DMS 273 treated with DMSO at 0.1 percent for 48 hours (cell line): ENCODE measurements around the gene LAIR2.
A peak's percentile ranks its signal among the peaks of the same experiment; 100 is the strongest.
"Not testable (repeated sequence)": the region's sequence is repeated elsewhere in the genome, so short reads cannot be mapped to it uniquely, and the experiment has no call there.

ENCODE experiments used
- DNase-seq: peaks from one replicate; lab custom pipeline; 2025; lab: John Stamatoyannopoulos, UW

The LAIR2 gene

DNA sequence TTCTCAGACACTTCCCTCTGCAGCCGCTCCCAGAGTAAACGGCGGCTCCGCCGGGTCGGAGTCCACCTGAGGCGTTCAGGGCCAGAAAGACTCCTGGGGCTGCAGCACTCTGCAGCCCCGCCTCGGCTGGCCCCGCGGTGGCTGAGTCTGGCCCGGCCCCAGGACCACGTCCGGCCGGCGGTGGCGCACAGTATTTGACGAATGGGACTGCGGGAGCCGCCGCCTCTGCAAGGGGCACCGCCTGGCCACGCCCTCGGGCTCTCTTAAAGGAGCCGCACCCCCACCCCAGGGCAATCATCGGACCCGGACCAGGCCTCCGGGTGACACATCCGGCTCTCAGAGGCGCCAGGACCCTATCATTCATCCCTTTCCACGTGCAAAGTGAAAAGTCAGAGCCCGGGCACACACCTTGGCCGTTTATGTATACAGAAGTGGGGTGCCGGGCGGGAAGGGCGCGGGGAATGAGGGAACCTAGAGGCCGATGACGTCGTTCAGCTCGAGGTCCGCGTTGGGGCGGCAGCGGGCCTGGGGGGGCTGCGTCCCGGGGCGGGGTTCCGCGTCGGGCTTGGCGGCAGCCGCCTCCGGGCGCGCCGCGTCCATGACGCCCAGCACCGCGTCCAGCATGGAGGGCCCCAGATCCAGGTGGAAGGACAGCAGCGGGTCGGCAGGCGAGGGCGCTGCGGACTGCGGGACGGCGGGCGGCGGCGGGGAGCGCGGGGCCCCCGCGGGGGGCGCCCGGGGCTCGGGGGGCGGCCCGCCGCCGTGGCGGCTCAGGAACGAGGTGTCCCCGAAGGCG, 37.8 kb upstream of the LAIR2 start:
- DNase-seq, result peak; percentile 49

DNA sequence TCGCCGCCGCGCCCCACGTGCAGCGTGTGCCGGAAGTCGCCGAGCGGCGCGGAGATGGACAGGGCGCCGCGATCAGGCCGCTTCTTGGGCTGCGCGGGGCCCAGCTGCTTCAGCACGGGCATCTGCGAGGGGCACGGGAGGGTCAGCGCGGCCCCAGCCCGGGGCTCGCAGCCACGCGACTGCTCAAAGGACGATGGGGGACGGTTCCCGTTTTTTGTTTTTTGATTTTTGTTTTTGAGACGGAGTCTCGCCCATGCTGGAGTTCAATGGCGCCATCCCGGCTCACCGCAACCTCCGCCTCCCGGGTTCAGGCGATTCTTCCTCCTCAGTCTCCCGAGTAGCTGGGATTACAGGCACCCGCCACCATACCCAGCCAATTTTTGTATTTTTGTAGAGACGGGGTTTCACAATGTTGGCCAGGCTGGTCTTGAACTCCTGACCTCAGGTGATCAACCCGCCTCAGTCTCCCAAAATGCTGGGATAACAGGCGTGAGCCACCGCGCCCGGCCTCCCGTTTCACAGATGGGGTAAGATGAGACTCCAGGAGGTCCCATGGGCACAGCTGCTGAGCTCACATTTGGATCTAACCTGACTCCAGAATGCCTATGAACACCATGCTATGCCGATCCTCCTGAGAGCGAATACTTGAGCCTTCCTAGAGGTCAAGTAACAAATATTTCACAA, 37.1 kb upstream of the LAIR2 start:
- no peak for DNase-seq

DNA sequence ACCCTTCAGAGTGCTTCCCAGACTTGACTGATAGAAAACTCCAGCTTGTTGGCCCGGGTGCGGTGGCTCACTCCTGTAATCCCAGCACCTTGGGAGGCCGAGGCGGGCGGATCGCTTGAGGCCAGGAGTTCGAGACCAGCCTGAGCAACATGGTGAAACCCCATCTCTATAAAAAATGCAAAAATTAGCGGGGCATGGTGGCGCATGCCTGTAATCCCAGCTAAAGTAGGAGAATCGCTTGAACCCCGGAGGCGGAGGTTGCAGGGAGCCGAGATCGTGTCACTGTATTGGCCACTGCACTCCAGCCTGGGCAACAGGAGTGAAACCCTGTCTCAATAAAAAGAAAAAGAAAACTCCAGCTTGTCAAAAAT, 36.5 kb upstream of the LAIR2 start:
- not testable (repeated sequence) for DNase-seq

DNA sequence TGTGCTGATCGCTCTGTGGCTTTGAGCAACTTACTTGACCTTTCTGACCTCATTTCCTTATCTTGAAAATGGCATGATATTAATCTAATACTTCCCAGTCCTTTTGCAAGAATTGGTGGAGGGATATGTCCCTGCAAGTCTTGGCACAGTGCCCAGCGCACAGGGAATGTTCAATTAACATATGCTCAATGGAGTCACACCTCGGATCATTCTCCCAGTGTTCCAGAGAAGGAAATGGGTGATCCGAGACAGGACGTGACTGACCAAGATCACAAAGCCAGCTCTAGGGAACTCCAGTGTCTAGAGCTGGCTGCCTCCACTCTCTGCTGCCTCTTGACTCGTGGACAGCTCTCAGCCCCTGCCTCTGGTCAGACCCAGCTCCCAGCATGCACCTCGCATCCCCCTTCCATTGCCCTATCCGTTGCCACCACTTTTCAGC, 33.1 kb upstream of the LAIR2 start:
- DNase-seq, result no peak

DNA sequence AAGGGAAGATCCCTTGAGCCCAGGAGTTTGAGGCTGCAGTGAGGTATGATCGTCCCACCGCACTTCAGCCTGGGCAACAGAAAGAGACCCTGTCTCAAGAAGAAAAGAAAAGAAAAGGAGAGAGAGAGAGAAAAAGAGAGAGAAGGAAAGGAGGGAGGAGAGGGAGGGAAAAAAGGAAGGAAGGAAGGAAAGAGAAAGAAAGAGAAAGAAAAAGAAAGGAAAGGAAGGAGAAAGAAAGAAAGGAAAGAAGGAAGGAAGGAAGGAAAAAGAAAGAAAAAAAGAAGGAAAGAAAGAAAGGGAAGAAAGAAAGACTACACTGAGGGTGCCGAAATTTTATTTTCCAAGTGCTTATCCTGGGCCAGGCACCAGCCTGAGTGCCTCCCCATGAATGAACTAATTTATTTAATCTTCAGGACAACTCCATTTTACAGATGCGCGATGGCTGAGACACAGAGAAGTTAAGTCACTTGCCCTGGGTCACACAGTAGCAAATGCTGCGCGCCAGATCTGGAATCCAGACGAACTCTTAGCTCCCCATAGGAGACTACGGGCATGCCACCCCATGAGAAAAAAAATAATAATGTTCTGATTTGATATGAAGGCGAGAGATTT, 32.2 kb upstream of the LAIR2 start:
- DNase-seq, result no peak

DNA sequence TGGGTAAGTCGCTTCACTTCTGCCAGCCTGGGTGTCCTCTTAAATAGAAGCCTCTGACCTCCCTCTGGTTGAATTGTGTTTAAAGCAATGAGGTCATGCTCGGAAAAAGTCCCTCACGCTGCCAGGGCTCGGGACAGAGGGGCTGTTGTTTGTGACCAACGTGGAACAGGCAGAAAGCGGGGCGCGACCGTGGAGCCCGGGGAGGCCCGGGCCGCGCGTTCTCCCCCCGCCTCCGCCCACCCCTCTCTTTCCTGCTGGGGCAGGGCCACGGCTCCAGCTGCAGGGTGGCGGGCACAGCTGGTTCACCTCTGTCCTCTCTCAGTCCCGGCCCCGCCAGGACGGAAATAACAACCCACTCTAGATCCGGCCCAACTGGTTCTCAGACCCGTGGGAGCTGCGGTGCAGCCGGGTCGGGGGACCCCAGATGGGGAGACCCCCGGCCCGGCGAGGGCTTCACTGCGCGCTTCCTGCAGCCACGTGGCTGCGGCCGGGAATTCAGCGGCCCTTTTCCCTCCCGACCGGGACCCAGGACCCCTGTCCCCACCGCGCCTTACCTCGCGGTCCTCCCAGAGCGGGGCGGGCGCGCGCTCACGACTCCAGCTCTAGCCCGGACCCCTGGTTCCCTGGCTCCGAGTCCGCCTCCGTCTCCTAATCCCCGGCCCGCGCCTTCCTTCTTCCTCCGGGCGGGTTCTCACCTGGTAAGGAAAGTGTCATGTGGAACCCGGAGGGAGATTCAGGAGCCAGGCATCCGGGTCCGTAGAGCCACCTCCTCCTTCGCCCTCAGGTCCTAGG, 31.4 kb upstream of the LAIR2 start:
- no peak for DNase-seq

DNA sequence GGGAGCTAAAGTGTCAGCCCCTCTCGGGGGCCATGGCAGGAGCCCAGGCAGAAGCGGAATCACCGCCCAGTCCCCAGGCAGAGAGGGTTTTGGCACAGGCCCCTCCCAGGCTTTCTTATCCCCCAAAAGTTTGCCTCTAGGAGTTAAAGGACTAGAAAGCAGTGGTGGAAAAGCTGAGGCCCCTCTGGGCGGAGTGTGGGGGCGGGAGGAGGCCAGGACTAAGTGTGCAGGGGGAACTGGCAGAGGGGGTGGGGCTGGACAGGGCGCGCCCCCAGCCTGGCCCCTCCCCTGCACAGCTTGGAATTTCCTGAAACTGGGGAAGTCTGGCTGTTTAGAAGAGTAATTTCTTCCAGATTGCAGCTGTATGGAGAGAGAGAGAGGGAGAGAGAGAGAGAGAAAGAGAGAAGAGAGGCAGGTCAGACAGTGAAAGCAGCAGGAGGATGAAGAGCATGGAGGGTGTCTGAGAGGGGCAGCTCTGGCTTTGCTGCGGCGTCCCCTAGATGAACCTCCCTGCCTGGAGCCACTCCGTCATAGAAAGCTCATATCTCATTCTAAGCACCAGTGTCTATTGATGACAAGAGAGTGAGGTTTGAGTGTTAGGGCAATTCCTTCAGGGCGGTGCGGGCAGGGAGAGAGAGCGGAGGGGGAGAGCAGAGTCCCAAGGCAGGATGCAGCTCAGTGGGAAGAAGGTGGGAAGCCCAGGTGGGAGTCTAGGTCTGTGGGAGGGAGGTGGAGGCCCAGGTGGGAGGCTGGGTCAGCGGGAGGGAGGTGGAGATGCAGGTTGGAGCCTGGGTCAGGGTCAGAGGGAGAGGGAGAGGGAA, 29.4 kb upstream of the LAIR2 start, which contains the start of gene CDC42EP5:
CDC42EP5 (minus strand) TSS at position 226 of the 821 bp plus-strand sequence. CDS start 7,749 bp downstream, outside the sequence.
- no peak for DNase-seq

DNA sequence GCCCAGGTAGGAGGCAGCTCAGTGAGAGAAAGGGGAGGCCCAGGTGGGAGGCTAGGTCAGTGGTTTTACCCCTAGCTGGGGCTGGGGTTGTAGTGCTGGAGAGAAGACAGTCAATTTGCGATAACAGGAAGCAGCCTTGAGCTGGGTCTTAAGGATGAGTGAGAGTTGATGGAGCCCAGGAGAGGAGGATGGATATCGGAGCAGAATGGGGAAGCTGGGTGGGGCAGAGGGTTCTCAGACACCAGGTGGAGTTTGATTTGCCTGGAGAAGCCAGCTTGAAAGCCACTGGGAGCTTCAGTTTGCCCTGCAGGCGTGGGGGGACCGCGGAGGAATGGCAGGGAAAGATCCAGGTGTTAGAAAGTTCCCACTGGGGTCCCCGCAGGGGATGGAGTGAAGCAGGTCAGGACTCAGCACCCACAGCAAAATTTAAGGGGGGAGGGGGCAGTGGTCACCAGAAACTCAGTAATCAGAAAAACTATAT, 28.7 kb upstream of the LAIR2 start:
- no peak for DNase-seq

DNA sequence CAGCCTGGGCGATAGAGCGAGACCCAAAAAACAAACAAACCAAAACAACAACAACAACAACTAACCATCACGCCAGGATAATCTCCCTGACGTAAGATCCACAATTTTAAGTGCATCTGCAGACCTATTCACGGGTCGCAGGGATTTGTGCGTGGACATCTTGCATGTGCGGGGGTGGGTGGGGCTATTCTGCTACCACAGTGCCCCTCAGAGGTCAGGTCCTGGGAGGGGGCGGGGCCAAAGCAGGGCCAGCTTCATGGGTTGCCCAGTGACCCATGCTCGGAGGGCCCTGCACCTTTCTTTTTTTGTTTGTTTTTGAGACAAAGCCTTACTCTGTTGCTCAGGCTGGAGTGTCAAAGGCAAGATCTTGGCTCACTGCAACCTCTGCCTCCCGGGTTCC, 26.9 kb upstream of the LAIR2 start:
- no peak for DNase-seq

DNA sequence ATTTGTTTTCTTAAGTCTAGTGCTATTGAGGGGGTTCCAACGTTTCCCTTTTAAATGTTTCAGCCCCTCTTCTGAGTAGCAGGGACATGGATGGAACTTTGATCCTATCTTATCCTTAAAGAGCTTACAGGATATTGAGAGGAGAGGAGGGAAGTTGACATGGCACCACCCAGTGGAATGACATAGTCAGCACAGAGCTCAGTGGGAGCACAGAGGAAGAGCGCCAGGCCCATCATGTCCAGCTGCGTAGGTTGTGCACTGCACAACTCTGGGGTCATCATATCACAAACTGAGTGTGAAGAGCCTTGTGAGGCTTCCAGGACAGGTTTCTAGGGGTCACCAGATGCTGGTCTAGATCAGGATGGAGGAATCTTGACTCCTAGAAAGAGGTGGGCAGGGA, 25.0 kb upstream of the LAIR2 start:
- no peak for DNase-seq

DNA sequence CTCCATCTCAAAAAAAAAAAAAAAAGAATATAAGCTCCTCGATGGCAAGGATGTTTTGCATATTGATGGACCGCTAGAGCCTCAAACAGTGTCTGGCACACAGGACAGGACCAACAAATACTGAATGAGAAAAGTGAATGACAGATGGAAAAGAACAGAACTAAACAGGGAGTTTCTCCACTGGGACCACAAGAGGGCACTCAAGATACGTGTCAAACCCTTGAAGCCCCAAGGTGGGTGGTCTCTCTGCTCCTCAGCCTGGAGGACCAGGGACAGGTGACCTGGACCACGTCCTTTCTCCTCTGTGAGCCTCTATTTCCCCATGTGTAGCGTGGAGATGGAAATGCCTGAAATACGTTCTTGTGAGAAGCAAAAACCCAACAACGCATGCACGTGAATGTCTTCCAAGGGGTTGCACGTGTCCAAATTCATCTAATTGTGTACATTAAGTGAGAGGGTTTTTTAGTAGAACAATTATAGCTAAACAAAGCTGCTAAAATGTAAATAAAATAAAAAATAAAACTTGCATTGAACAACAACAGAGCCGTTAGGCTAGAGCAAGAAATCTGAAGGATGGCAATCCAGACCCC, 23.9 kb upstream of the LAIR2 start:
- no peak for DNase-seq

DNA sequence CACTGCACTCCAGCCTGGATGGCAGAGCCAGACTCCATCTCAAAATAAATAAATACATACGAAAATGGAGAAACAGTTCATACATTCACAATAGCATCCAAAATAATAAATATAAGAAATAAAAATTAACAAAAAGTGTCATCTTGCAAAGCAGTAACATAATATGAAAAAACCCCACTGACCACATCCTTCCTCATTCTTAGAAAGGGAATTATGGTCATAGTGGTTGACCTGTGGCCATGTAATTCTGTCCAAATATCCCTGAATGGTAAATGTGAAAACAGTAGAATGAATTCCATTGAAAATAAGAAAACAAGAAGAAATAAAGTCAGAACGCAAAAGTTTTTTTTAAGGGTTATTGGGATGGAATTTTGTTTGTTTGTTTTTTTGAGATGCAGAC, 22.6 kb upstream of the LAIR2 start:
- DNase-seq, result no peak

DNA sequence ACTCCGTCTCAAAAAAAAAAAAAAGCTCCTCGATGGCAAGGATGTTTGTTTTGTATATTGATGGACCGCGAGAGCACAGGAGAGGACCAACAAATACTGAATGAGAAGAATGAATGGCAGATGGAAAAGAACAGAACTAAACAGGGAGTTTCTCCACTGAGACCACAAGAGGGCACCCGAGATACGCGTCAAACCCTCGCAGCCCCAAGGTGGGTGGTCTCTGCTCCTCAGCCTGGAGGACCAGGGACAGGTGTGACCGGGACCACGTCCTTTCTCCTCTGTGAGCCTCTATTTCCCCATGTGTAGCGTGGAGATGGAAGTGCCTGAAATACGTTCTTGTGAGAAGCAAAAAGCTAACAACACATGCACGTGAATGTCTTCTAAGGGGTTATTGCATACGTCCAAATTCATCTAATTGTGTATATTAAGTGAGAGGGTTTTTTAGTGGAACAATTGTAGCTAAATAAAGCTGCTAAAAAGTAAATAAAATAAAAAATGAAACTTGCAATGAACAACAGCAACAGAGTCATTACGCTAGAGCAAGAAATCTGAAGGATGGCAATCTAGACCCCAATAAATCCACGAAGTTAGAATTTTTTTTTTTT, 21.2 kb upstream of the LAIR2 start:
- no peak for DNase-seq

DNA sequence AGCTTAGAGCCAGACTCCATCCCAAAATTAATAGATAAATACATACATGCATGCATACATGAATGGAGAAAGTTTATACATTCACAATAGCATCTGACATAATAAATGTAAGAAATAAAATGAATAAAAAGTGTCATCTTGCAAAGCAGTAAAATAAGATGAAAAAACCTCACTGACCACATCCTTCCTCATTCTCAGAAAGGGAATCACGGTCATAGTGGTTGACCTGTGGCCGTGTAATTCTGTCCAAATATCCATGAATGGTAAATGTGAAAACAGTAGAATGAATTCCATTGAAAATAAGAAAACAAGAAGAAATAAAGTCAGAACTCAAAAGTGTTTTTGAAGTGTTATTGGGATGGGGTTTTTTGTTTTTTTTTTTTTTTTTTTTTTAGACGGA, 19.7 kb upstream of the LAIR2 start:
- no peak for DNase-seq

DNA sequence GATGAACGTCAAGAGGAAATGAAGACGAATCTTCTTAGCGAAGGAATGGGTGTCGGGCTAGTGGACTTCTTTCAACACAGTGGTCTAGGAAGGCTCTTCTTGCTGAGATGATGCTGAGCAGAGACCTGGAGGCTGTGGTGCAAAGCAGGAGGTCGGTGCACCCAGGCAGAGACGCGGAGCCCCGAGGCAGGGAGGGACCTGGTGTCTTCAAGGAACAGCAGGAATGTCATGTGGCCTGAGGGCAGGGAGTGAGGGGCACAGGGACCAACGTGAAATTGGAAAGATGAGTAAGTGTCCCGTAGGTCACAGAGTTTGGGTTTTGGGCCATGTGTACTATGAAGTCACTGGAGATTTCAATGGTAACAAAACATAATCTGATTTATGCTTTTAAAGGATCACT, 18.2 kb upstream of the LAIR2 start:
- DNase-seq, result no peak

DNA sequence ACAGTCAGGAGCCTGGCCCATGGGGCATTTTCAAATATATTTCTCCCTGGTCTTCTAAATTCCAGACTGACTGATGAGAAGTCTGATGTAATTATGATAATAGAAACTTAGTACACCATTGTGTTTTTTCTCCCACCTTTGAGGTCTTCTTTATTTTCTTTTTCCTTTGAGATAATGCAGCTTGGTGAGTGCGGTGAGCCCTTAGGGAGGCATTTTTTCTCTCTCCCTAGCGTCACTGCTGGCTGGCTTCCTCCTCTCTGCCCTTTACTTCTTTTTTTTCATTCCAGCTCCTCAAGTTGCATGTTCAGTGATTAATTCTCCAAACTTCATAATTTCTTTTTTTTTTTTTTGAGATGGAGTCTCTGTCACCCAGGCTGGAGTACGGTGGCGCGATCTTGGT, 16.8 kb upstream of the LAIR2 start:
- DNase-seq, result no peak

DNA sequence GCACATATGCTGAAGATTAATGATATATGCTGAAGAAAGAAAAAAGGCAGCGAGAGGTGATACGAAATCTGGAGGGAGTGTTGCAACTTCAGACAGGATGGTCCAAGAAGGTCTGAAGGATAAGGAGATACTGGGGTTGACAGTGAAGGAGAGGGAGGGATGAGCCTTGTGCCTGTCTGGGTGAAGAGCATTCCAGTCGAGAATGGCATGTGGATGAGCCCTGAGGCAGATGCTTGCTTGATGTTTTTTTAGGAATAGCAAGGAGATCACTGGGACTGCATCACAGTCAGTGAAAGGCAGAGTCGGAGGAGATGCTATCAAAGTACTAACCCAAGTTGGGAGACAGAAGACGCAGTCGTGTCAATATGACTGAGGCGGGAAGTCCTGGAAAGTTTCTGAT, 13.3 kb upstream of the LAIR2 start:
- DNase-seq, result no peak

DNA sequence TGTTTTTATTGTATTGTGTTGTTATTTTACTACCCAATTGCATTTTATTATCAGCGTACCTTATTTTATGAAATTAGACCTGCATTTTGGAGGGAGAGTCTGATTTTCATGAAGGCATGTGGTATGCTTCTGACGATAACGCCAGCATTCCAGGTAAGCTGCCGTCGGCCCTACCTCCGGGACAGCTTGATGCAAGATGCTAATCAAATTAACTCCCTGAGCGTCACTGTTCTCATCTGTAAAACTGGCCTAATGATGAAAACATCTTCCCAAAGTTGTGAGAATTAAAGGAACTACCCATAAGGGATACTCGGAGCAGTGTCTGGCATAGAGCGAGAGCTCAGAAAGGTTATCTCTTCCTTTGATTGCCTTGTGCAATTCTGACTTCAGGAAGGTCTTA, 12.9 kb upstream of the LAIR2 start:
- no peak for DNase-seq

DNA sequence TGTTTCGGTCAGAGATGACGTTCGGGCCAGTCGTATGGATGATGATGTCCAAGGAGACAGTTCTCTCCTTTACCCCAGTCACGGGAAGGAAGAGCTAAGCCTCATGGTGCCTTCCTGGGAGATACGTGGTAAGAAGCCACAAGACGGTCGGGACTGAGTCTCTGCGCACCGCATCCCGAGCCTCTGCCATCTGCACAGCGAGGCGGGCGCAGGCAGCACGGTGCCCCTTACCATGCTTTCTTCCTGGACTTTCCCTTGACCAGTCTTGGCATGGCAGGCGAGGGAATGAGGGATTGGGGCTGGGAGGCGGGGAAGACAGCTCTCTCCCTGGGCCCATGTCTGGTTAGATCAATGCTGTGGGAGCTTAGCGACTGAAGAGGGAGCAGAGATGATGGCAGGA, 10.1 kb upstream of the LAIR2 start:
- DNase-seq, result no peak

DNA sequence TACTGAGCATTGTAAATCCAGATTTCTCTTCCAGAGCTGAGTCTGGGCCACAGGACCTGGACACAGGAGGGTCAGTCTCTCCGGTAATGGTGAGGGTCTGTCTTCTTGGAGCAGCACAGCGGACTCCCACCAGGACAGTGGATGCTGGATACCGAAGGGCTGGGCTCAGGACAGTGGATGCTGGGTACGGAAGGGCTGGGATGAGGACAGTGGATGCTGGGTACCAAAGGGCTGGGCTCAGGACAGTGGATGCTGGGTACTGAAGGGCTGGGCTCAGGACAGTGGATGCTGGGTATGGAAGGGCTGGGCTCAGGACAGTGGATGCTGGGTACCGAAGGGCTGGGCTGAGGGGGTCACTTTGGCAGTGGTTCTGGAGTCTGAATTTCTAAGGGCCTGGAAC, 9.6 kb upstream of the LAIR2 start:
- DNase-seq, result not testable (repeated sequence)
